Islet precursor cell (in vitro differentiated cells): ENCODE results near the gene TBL1X.

Experiments
- DNase-seq: peaks from one replicate; pipeline ENCODE4 v3.0.0-alpha.2; 2018

Gene TBL1X

DNA sequence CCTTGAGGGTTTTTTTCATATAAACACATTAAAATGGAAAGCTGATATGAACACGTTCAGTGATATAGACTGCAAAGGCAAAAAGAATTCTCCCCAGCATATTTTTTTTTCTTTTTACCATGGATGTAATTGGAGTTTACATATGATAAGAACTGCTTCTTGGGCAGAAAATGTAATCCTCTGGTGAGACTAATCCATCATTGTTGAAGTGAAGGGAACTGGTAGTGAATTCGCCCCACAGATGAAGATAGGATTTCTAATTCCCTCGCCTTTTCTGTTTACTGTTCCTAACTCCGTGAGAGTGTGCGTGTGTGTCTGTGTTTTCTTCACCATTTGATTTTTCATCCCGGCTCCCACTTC, 211.9 kb downstream of the TBL1X start:
- DNase-seq, result no peak

DNA sequence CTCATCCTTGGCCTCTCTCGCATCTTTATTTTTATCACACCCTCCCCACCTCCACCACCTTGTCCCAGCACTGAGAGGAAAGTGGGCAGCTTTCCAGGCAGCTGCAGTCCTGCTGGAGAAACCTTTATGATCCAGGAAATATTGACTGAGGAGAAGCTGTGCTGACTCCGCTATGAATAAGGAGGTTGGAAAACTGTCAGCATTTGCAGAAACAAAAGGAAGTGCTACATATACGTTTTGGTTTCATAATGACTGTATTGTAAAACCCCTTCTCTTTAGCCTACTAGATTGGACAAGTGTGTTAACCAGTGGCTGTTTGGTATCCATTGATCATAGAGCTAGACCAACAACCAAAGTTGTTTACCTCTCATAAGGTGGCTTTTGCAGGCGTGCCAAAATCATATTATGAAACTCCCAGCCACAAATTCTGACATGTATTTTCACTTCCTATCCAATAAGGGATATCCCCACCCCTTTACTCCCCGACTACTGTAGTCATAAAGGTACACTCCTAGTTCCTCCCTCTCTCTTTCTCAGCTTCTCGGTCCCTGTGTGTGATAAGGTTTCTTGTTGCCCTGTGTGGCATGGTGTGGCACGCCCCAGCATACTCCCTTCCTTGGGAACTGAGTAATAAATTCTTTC, 212.4 kb downstream of the TBL1X start:
- DNase-seq, result no peak

GRCh38 chrX:9678215-9678965, 213.5 kb downstream of the TBL1X start:
- peak; percentile 14 for DNase-seq

DNA sequence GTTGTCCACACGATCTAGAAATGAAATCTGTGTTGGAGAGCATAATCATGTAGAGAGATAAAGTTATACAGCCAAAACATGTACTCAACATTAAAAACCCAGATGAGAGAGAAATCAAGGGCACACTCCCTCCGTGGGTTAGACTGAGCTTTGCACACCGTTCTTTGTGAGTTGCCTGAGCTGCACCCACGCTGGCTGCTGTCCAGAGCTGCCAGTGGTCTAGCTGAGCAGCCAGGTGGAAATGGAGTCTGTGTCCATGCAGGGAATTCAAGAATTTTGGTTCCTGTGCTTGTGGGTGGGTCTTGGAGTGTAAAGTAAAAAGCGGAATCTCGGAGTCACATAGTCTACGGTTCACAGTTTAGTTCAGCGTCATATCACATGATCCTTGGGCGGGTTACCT, 216.2 kb downstream of the TBL1X start:
- DNase-seq, result no peak

GRCh38 chrX:9681422-9681821, 216.6 kb downstream of the TBL1X start:
- DNase-seq, result no peak

GRCh38 chrX:9682456-9682855, 217.6 kb downstream of the TBL1X start:
- DNase-seq, result no peak

DNA sequence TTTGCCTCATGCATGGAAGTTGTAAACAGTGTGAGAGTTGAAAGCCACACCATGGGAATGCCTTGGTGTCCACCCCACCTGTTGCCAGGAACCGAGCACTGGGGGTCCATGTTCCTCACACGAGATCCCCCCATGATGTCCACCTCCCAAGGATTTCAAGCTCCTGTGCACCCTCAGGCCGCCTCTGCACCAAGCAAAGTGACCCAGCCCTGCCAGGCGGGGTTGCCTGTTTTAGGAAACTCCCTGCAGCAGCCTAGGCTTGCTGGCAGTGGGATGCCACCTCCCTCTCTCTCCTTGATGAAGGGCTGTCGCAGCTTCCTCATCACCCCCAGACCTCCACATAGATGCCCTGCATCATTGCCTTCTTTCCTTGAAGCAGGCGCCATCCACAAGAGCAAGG, 218.0 kb downstream of the TBL1X start:
- no peak for DNase-seq

GRCh38 chrX:9683350-9683749, 218.5 kb downstream of the TBL1X start:
- DNase-seq, result no peak

DNA sequence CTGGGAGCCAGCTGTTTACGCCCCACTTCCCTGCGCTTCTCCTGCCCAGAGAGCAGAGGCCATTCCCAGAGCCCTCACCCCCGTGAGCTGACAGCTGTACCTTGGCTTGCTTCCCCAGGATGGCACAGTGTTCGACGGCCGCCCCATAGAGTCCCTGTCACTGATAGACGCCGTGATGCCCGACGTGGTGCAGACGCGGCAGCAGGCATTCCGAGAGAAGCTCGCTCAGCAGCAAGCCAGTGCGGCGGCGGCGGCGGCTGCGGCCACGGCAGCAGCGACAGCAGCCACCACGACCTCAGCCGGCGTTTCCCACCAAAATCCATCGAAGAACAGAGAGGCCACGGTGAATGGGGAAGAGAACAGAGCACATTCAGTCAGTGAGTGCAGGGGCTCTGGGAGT, 223.0 kb downstream of the TBL1X start:
- DNase-seq, result peak; percentile 28

- no peak for DNase-seq
These were observed 224.0 kb downstream of the TBL1X start for GRCh38 chrX:9688833-9689232.

DNA sequence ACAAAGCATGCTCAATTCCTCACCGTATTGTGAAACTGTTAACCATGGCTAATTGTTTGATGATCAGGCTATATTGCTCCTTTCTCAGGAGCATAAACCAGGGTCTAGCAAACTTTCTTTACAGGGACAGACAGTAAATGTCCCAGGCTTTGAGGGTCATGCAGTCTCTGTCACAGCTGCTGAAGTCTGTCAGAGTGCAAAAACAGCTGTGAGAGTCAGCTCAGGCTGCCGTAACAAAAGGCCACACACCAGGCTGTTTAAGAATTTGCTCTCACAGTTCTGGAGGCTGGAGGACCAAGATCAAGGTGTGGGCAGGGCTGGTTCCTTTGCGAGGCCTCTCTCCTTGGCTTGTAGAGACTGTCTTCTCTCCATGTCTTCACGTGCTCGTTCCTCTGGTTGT, 225.2 kb downstream of the TBL1X start:
- no peak for DNase-seq

DNA sequence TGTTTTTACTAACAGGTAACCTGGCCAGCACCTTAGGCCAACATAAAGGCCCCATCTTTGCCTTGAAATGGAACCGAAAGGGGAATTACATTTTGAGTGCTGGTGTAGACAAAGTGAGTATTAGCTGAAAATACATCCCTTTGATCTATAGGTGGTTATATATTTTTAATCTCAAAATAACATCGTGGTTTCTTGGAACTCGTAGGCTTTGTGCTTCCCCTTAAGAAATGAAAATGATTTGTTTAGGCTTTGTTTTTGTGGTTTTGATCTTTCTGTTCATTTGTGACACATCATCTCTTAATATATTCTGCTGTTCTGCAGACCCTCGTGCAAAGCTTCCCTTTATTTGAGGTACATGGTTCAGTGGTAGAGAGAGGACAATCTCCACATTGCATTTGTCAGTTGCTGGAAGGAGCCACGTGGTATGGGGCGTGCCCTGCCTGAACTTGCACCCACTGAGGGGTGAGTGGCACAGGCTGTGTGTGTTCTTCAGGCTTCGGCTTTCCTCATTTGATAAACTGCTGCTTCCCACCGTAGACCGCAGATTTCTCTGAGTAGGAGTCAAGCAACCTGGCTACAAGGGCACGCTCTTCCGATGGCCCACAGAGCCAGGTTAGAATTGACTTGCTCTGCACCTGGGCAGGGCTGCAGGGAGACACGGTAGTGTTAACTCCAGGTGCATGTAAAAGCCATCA, 228.6 kb downstream of the TBL1X start:
- DNase-seq, result no peak

- no peak for DNase-seq
These were observed 233.7 kb downstream of the TBL1X start for GRCh38 chrX:9698576-9698975.

DNA sequence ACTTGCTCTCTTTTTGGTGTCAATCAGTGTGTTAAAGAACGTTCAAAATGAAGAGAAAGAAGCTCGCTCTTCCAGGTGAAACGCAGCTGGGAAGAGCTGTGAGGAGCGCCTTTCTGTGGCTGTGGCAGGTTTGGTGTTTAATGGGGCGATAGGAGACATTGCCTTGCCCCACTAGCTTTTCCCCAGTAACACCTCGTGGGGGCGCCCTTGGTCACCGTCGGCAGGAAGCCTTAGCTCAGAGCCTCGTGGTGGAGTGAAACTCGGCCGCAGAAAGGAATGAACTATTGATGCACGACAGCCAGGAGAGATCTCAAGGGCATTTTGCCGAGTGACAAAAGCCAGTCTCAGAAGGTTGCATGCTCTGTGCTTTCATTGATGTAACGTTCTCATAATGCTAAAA, 235.7 kb downstream of the TBL1X start:
- no peak for DNase-seq

DNA sequence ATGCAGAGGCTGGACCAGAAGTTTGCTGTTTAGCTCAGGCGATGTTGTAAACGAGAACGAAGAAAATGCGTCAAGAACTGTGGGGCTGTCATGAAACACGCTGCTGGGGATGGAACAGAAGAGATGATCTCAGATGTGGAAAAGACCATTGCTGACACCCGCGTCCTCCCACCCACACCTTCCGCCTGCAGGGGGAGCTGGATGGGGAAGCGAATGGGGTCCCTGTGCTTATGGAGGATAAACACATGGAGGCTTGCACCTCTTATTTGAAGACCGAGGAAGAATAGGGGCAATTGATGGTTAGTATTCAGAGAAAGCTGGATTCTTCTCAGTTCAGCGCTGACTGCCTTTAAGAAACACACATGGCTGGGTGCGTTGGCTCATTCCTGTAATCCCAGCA, 236.9 kb downstream of the TBL1X start:
- no peak for DNase-seq

DNA sequence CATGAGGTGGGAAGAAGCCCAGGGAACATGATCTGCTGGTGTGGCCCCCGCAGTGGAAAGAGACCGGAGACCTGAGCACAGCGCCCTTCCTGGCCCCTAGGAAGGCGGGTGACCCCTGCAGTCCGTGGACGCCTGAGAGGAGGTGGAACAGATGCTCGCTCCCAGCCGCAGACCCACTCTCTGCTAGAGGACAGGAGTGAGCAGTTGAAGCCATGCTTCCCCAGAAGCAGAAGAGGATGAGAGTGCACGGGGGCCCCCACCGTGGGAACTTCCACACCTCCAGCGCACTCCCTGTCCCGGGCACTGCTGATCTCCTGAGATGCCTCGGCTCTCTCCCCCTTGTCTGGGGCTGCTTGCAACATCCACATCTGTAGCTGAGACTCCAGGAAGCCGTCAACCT, 238.5 kb downstream of the TBL1X start:
- no peak for DNase-seq

GRCh38 chrX:9704876-9705465, 240.1 kb downstream of the TBL1X start:
- DNase-seq, result no peak

- DNase-seq, result no peak
These were observed 241.6 kb downstream of the TBL1X start for GRCh38 chrX:9706421-9706820.

GRCh38 chrX:9707306-9708033, 242.6 kb downstream of the TBL1X start:
- no peak for DNase-seq

DNA sequence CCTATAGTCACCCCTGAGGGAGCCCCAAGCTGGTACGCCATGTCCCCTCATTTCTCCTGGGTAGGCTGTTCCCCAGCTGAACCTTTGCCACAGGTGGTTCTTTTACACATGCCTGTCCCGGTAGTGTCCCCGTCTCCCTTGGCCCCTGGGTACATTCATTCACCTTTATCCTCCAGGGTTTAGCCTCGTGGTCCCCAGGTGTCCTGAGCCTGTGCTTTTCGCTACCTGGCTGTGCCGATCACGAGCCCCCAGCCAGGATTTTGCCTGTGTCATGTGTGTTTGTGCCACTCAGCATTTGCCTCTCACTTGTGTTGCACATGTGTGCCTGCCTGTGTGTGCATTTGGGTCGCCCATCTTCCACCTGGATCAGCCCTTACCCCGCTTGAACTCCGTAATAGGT, 243.2 kb downstream of the TBL1X start:
- DNase-seq, result no peak

- DNase-seq, result peak; percentile 75
These were observed 244.2 kb downstream of the TBL1X start for GRCh38 chrX:9708923-9709553.

GRCh38 chrX:9710332-9710731, 245.5 kb downstream of the TBL1X start:
- DNase-seq, result no peak

DNA sequence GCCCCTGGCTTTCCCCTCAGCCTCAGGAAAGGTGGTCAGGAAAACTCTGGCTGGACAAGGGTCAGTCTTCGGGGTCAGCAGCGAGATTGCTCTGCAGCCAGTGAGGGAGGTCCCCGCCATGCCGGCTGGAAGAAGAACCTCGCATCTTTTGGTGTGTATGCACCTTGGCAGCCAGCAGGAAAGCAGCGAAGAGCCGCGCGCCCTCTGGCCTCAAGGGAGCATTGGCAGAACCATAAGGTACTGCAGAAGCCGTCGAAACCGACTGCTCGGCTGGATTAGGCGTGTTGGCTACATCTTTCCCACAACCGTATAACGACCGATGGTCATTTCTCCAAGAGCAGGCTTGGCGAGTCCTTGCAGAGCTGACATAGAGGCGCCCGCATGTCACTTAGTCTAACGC, 252.5 kb downstream of the TBL1X start:
- DNase-seq, result peak; percentile 31
